Cardiac septum (tissue), 1 donor: ENCODE measurements around the gene XYLT1. TPM values are rescaled to one million over a fixed set of nuclear protein-coding genes. Genes with fewer than 3 reads are reported as not detected.

Experiments used
- DNase-seq: peaks from one replicate; pipeline ENCODE4 v3.0.0-alpha.2; 2020; ENCODE audit warnings: low spot score
- intact Hi-C: fragments of 100-400 bp; cut with DNase I; formaldehyde crosslinking; loops from one replicate; pipeline ENCODE4 v1.14.0; 2022
- total RNA-seq: library from RNA; stranded (reverse); fragmentation: NEBNext Ultra II Directional; extraction: Animal tissue kit (Norgen Biotek cat#: 25700); gene quantifications from one replicate; pipeline ENCODE4 v1.2.1, GENCODE V29; 2021
- donor health status: DM: no; HTN: no; CAD: no.

XYLT1 gene
- total RNA-seq, 1 donor from 2014 or later, result 2.9 TPM

DNA sequence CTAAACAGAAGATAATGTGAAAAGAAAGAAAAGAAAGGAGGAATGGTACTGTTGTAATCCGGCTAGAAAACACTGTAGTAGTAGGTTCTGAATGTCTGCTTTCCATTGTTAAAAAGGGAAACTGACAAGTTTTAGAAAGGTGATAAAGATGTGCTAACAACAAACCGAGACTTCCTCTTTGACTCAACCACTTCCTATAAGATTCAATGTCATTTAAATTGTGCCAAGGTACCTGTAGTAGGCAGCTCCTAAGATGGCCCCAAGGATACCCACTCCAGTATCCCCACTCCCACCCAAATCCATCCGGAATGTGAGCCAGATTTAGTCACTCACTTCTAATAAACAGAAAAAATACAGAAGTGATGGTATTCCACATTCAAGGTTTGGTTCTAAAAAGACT lies 31.2 kb downstream of the XYLT1 start:
- no peak for DNase-seq
- intact Hi-C loops, result no loop called here

DNA sequence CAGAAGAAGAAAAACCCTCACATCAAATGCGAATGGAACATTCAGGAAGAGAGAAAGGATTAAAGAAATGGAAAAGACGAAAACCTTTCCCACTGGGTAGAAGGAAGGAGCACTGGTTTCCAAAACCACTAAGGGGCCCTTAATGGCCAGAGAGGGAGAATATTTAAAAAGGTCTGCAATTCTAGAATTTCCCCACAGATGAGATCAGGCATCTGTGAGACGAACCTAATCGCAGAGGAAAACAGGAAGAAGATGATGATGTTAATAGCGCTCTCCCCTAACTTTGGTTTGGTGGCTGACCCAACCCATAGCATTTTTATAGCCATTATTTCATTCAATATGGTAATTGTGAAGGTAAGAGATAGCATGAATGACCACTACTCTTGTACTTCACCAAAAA lies 32.8 kb downstream of the XYLT1 start:
- intact Hi-C loops, result no loop called here
- DNase-seq, result no peak

DNA sequence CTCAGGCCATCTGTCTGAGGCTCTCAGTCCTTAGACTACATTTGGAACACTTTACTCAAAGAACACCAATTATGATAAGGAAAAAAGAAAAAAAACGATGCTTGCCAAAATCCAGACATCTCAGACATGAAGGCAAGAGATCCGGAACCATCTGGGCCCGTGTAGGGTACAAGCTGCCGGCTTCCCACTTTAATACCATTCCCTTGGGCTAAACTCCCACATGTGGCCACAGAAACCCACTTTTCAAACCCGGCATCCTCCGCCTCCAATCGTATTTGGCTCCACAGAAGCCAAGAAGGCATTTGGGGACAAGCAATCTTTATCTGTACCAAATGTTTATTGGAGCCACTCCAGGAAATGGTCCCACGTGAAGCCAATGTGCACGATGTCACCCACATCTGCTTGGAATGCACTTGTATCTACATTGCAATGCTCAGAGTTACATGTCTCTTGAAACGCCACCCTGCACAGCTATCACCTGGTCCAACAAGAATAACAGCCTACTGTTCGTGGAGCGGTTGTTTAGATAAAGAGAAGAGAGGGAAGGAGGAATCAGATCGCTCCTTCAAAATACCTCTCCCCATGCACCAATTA lies 33.5 kb downstream of the XYLT1 start:
- intact Hi-C loops, result no loop called here
- DNase-seq, result no peak

GRCh38 chr16:17435318-17435717 lies 35.4 kb downstream of the XYLT1 start:
- intact Hi-C loops, result no loop called here
- DNase-seq, result no peak

DNA sequence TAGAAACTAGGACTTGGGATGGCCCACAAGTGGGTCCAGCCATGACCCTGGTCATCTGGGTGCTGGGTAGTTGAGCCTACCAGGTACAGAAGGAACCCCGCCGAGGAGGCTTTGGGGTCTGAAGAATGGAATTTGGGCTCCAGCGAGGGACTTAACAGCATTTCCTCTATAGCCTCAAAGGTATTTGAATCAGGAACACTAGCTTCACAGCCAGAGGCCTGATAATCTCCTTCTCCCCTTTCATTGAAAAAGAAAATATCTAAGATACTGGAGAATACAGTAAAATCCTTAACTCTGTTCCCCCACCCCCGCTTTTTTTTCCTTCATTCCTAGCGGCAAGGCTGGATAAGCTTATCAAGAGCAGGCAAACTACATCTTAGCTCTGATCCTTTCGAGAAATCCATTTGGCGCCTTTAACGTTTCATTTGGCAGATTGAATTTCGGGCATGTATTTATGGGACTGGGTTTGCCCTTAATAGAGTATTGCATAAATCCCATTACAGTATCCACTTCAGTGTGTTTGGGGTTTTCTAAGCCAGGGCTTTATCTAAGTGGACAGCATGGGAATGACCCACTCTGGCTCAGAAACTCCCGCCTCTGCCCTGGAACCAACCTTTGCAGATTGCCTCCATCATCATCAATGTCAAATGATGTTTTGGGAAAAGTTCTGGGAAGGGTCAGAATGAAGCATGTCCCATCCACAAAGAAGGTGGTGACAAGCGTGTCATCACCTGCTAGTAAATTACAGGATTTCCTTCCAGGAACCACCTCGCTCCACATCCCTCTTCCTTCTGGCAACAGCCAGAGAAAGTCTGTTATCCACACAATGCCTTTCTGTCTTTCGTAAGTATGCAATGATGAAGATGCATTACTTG lies 36.9 kb downstream of the XYLT1 start:
- DNase-seq, result no peak
- intact Hi-C loops, result no loop called here

DNA sequence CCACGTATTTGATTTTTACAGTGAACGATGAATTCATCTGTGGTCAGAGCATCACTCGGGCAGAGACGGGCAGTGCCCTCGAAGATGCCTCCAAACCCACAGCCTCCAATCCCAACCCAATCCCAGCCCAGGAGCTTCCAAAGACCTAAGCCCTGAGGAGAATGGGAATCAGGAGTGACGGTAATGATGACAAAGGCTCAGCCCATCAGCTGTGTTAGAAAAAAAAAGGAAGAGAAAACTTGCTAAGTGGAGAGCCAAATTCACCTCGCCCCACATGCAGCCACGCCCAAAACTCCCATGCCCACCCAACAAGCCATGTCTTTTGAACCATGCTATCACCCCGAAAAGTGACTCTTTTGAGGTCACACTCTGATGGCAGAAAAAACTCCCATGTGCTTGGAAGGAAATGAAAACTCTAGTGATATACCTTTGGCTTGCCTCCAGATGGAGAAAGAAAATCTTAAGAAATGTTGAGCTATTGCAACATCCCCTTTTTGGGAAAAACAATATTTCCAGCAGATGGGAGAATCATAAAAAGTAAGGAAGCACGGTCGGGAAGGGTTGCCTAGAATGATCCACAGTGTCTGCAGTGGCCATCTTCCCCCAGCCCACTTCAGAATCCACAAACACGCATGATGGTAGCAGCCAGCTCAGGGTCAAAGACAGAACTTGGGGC lies 37.7 kb downstream of the XYLT1 start:
- intact Hi-C loops, result no loop called here
- DNase-seq, result no peak

GRCh38 chr16:17431968-17432625 lies 38.7 kb downstream of the XYLT1 start:
- intact Hi-C loops, result no loop called here
- no peak for DNase-seq

DNA sequence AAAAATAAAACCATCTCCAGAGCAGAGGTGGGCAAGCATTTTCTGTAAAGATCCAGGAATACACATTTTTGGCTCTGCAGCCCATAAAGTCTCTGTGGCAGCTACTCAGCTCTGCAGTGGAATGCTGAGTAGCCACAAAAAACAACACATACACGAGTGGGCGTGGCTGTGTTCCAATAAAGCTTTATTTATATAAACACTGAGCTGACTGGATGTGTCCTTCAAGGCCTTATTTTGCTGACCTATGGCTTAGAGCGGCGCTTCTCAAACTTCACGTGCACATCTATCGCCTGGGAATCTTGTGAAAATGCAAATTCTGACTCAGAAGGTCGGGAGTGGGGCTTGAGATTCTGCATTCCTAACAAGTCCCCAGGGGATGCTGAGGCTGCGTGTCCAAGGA lies 39.7 kb downstream of the XYLT1 start:
- intact Hi-C loops, result no loop called here
- no peak for DNase-seq

- no peak for DNase-seq
- intact Hi-C loops, result no loop called here
Measured at GRCh38 chr16:17426451-17426850, 44.3 kb downstream of the XYLT1 start.

- intact Hi-C loops, result no loop called here
Measured at GRCh38 chr16:17424771-17425170, 46.0 kb downstream of the XYLT1 start.

DNA sequence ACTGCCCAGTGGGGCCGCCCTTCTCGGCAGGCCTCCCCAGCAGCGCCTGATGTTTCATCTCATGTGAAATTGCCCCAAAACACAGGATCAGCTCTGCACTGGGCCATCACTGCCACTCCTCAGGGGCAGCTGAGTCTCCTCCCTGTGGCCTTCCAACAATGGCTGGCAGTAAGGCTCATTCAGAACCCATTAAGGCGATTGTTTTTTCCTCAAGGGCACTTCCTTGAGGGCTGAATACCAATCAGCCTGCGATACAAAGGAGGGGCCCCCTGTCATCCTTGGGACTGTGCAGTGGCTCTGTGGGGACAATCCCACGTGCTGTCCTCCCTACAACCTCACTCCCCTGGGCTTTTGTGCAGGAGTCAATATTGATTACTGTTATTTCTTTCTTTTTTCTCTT lies 47.5 kb downstream of the XYLT1 start:
- intact Hi-C loops, result no loop called here
- no peak for DNase-seq

More at GRCh38 chr16:17424771-17425170, 46.0 kb downstream of the XYLT1 start:
- no peak for DNase-seq

GRCh38 chr16:17420816-17421215 lies 49.9 kb downstream of the XYLT1 start:
- DNase-seq, result no peak
- intact Hi-C loops, result no loop called here

- DNase-seq, result no peak
- intact Hi-C loops, result loop anchor here (5.0 kb wide), 1 partner anchor 142 kb away; no protein-coding TSS in a partner anchor
Measured at GRCh38 chr16:17419266-17419665, 51.5 kb downstream of the XYLT1 start.

- intact Hi-C loops, result loop anchor here (5.0 kb wide), 1 partner anchor 140 kb away; no protein-coding TSS in a partner anchor
- DNase-seq, result no peak
Measured at GRCh38 chr16:17417740-17418139, 53.0 kb downstream of the XYLT1 start.

DNA sequence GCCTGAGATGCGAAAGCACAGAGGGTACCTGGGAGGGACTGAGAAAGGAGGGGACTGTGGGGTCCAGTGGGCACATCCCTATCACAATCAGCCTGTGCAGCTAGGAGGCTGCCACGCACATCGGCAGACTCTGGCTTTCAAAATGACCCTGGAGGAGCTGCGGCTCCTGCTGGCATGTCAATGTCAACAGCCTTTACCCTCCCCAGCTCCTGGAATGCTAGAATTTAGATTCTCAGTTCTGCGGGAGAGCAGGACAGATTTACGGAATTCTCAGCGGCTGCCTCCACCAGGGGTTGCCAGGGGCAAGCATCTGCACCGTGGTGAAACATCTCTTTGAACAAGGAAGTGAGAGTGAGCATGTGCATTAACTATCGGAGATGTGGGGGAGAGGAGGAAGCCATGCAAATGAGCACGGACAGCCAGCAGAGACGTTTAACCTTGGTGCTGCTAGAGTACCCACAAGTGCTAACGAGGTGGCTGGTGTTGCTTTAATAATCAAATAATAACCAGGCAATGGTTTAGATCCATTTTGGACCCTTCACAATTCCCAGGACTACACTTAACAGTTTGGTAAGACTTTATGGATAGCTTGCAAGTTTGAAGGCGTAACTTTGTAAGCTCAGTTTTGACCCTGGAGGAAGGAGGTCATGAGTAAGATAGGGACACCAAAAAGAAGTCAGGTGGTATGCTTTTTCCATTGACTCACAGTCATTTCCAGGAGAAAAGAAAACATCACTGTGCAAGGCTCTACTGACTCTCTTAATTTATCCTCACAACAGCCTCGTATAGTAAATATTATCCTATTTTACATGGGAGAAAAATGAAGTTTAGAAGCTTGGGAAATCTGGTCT lies 54.1 kb downstream of the XYLT1 start:
- intact Hi-C loops, result loop anchor here (5.0 kb wide), 1 partner anchor 139 kb away; no protein-coding TSS in a partner anchor

GRCh38 chr16:17414916-17415315 lies 55.8 kb downstream of the XYLT1 start:
- intact Hi-C loops, result loop anchor here (5.0 kb wide), 1 partner anchor 138 kb away; no protein-coding TSS in a partner anchor
- DNase-seq, result no peak

More for the DNA sequence above, 54.1 kb downstream of the XYLT1 start:
- DNase-seq, result no peak

- intact Hi-C loops, result no loop called here
- DNase-seq, result no peak
Measured at GRCh38 chr16:17414421-17414820, 56.3 kb downstream of the XYLT1 start.

GRCh38 chr16:17413508-17413907 lies 57.3 kb downstream of the XYLT1 start:
- DNase-seq, result no peak
- intact Hi-C loops, result no loop called here

- DNase-seq, result no peak
- intact Hi-C loops, result no loop called here
Measured at GRCh38 chr16:17412791-17413190, 58.0 kb downstream of the XYLT1 start.
